Measurements from ENCODE around the gene ARAP1. TPM values are rescaled to one million over a fixed set of nuclear protein-coding genes. Genes with fewer than 3 reads are reported as not detected.

Gene ARAP1
- total RNA-seq, 1 experiment from 2014 or later = 151 TPM

- Histone ChIP-seq H3K9me3 (ENCODE audit: insufficient read depth, low read depth) (no peaks in the 10 kb centered on the region), H3K36me3 (ENCODE audit: low read depth) (peaks cover 8% of the 10 kb centered on the region; the same call in 1 of the 2 replicates), H3K4me1 (replicated peaks; ENCODE audit: insufficient read depth) (no peaks in the 10 kb centered on the region), H3K27ac (no peak overlapping the region), H3K27me3 (ENCODE audit: insufficient read depth, low read depth) (no peaks in the 10 kb centered on the region), H3K9me2 (ENCODE audit: insufficient read depth) (no peaks in the 10 kb centered on the region), H3K4me2 (no peak overlapping the region), H4K20me1 (ENCODE audit: insufficient read depth) (peaks cover 35% of the 10 kb centered on the region), H2AFZ (no peak overlapping the region), H3K79me2 (ENCODE audit: low read depth) (no peaks in the 10 kb centered on the region), H3F3A (ENCODE audit: insufficient read depth, low read depth) (peaks cover 5% of the 10 kb centered on the region), H3K4me3 (no peak overlapping the region)
- ChIA-PET POLR2A (ENCODE audit: unreplicated experiment) (no interaction called here), CTCF (no interaction called here)
- DNase-seq = no peak
- no peak for TF ChIP-seq CTCF (conservative IDR thresholded peaks at IDR 0.05)
- no peak for TF ChIP-seq EZH2 (IDR thresholded peaks at IDR 0.05; ENCODE audit: low read depth)
- intact Hi-C loops (cut with micrococcal nuclease; ENCODE audit: unreplicated experiment) = no loop called here
- BruUV-seq (replicated peaks) = no TSS peak
These were observed 41.9 kb downstream of the ARAP1 start for GRCh38 chr11:72710278-72710677.

- no peaks in the 10 kb centered on the region for H3K79me2 ChIP-seq (ENCODE audit: low read depth)
- H3F3A ChIP-seq (ENCODE audit: insufficient read depth, low read depth) = no peaks in the 10 kb centered on the region; the same call in 1 of the 2 replicates
- no TSS peak for BruUV-seq (replicated peaks)
- H3K27me3 ChIP-seq (ENCODE audit: insufficient read depth, low read depth) = no peaks in the 10 kb centered on the region
- CTCF ChIA-PET = interaction anchor here (0.5 to 0.6 kb wide), 3 partner anchors 90 to 579 kb away, joined by 5 to 11 read pairs (median 5); no protein-coding TSS in a partner anchor
- no peak overlapping the region for H3K4me2 ChIP-seq
- peaks cover 8% of the 10 kb centered on the region; the same call in 1 of the 2 replicates for H3K36me3 ChIP-seq (ENCODE audit: low read depth)
- no peak overlapping the region for H2AFZ ChIP-seq
- H3K4me3 ChIP-seq = no peak overlapping the region
- H3K9me2 ChIP-seq (ENCODE audit: insufficient read depth) = no peaks in the 10 kb centered on the region
- TF ChIP-seq CTCF (conservative IDR thresholded peaks at IDR 0.05) (no peak), EZH2 (IDR thresholded peaks at IDR 0.05; ENCODE audit: low read depth) (no peak)
- DNase-seq = no peak
- H3K9me3 ChIP-seq (ENCODE audit: insufficient read depth, low read depth) = no peaks in the 10 kb centered on the region
- H3K4me1 ChIP-seq (replicated peaks; ENCODE audit: insufficient read depth) = no peaks in the 10 kb centered on the region
- POLR2A ChIA-PET (ENCODE audit: unreplicated experiment) = interaction anchor here (0.6 kb wide), 1 partner anchor 40 kb away, joined by 4 read pairs; no protein-coding TSS in a partner anchor
- H3K27ac ChIP-seq = no peak overlapping the region
- intact Hi-C loops (cut with micrococcal nuclease; ENCODE audit: unreplicated experiment) = no loop called here
- peaks cover 30% of the 10 kb centered on the region for H4K20me1 ChIP-seq (ENCODE audit: insufficient read depth)
These were observed 42.5 kb downstream of the ARAP1 start for GRCh38 chr11:72709478-72710238.

DNA sequence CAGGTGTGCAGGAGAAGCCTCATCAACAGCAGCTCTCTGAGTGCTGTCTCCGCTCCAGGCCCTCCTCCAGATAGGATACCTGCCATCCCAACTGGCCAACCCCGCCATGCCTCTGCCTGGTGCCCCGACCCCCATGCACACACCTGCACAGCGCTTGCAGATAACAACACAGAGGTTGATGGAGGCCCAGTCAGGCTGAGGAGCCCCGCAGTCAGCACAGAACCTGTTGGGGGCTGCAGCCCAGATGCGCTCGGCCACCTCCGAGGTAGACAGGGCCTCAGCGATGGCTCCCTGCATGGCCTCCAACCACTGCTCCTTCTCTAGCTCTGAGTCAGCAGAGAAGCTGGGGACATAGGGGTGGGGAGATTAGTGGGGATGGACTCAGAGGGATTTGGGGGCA is 45.2 kb downstream of the ARAP1 start:
- peaks cover 23% of the 10 kb centered on the region for H4K20me1 ChIP-seq (ENCODE audit: insufficient read depth)
- H3K79me2 ChIP-seq (ENCODE audit: low read depth) = no peaks in the 10 kb centered on the region
- H3K4me2 ChIP-seq = no peak overlapping the region
- H2AFZ ChIP-seq = no peak overlapping the region
- no TSS peak for BruUV-seq (replicated peaks)
- H3K27me3 ChIP-seq (ENCODE audit: insufficient read depth, low read depth) = no peaks in the 10 kb centered on the region
- H3K9me3 ChIP-seq (ENCODE audit: insufficient read depth, low read depth) = no peaks in the 10 kb centered on the region
- H3K4me3 ChIP-seq = no peak overlapping the region
- H3K9me2 ChIP-seq (ENCODE audit: insufficient read depth) = no peaks in the 10 kb centered on the region
- H3F3A ChIP-seq (ENCODE audit: insufficient read depth, low read depth) = no peaks in the 10 kb centered on the region; the same call in 1 of the 2 replicates
- H3K4me1 ChIP-seq (replicated peaks; ENCODE audit: insufficient read depth) = no peaks in the 10 kb centered on the region
- H3K36me3 ChIP-seq (ENCODE audit: low read depth) = peaks cover 17% of the 10 kb centered on the region; the same call in 1 of the 2 replicates
- no peak overlapping the region for H3K27ac ChIP-seq
- TF ChIP-seq EZH2 (IDR thresholded peaks at IDR 0.05; ENCODE audit: low read depth) = no peak
- no peak for TF ChIP-seq CTCF (conservative IDR thresholded peaks at IDR 0.05)
- ChIA-PET CTCF (no interaction called here), POLR2A (ENCODE audit: unreplicated experiment) (interaction anchor here (0.6 kb wide), 1 partner anchor 884 kb away, joined by 3 read pairs; no protein-coding TSS in a partner anchor)
- DNase-seq = no peak
- intact Hi-C loops (cut with micrococcal nuclease; ENCODE audit: unreplicated experiment) = no loop called here
